Measurements from ENCODE around the gene TMEM140. TPM values are rescaled to one million over a fixed set of nuclear protein-coding genes. Genes with fewer than 3 reads are reported as not detected.
"Not testable (repeated sequence)": the region's sequence is repeated elsewhere in the genome, so short reads cannot be mapped to it uniquely, and the experiment has no call there.

The TMEM140 gene
- total and polyA plus RNA-seq, 2 of the 13 experiments (the other 11 are each of a cell fraction or from before 2014, with no cell fraction given) = 9.2 to 21.7 TPM

GRCh38 chr7:135171581-135172291, 23.9 kb downstream of the TMEM140 start (continued):
- TF ChIP-seq, protein P1, sequence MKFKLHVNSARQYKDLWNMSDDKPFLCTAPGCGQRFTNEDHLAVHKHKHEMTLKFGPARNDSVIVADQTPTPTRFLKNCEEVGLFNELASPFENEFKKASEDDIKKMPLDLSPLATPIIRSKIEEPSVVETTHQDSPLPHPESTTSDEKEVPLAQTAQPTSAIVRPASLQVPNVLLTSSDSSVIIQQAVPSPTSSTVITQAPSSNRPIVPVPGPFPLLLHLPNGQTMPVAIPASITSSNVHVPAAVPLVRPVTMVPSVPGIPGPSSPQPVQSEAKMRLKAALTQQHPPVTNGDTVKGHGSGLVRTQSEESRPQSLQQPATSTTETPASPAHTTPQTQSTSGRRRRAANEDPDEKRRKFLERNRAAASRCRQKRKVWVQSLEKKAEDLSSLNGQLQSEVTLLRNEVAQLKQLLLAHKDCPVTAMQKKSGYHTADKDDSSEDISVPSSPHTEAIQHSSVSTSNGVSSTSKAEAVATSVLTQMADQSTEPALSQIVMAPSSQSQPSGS (CRISPR knock-in tag; IDR thresholded peaks at IDR 0.05) = peak; percentile 55; the same call in 1 of the 2 replicates
- TF ChIP-seq GFI1 (CRISPR knock-in tag; IDR thresholded peaks at IDR 0.05; ENCODE audit: borderline replicate concordance) (0 out of 2 replicates have a peak, but pooled peaks have one; percentile 37), ZNF792 (CRISPR knock-in tag; IDR thresholded peaks at IDR 0.05) (peak; percentile 42; the same call in 1 of the 2 replicates), ZSCAN20 (CRISPR knock-in tag; IDR thresholded peaks at IDR 0.05; ENCODE audit: borderline replicate concordance) (0 out of 2 replicates have a peak, but pooled peaks have one; percentile 16), ZNF280D (CRISPR knock-in tag; IDR thresholded peaks at IDR 0.05) (0 out of 2 replicates have a peak, but pooled peaks have one; percentile 36), FOXA3 (CRISPR knock-in tag; IDR thresholded peaks at IDR 0.05) (0 out of 2 replicates have a peak, but pooled peaks have one; percentile 2), SOX13 (CRISPR knock-in tag; conservative IDR thresholded peaks at IDR 0.05 in 1 of 2, IDR thresholded peaks at IDR 0.05 in 1 of 2) (0 out of 4 replicates have a peak, but pooled peaks of 1 of the 2 experiments have one; percentile 6), MIER3 (CRISPR knock-in tag; IDR thresholded peaks at IDR 0.05; ENCODE audit: borderline replicate concordance) (peak; percentile 47; the same call in 1 of the 2 replicates), ZSCAN9 (CRISPR knock-in tag; IDR thresholded peaks at IDR 0.05; ENCODE audit: borderline replicate concordance) (peak; percentile 32; the same call in 1 of the 2 replicates), ZNF512B (CRISPR knock-in tag; IDR thresholded peaks at IDR 0.05; ENCODE audit: borderline replicate concordance) (0 out of 2 replicates have a peak, but pooled peaks have one; percentile 44), PHF20 (CRISPR knock-in tag; IDR thresholded peaks at IDR 0.05) (peak; percentile 17; the same call in 1 of the 2 replicates), ZFX (CRISPR knock-in tag; IDR thresholded peaks at IDR 0.05; ENCODE audit: low read depth) (peak; percentile 50), NFYB (CRISPR knock-in tag; IDR thresholded peaks at IDR 0.05) (0 out of 2 replicates have a peak, but pooled peaks have one; percentile 30), ZNF143 (CRISPR knock-in tag; IDR thresholded peaks at IDR 0.05) (0 out of 2 replicates have a peak, but pooled peaks have one; percentile 23), ZGPAT (CRISPR knock-in tag; IDR thresholded peaks at IDR 0.05) (peak; percentile 59; the same call in 1 of the 2 replicates), KAT7 (CRISPR knock-in tag; IDR thresholded peaks at IDR 0.05; ENCODE audit: borderline replicate concordance) (peak; percentile 52; the same call in 1 of the 2 replicates), BRD4 (CRISPR knock-in tag; IDR thresholded peaks at IDR 0.05) (peak; percentile 81), ZNF160 (CRISPR knock-in tag; IDR thresholded peaks at IDR 0.05) (0 out of 2 replicates have a peak, but pooled peaks have one; percentile 14), FOXJ3 (CRISPR knock-in tag; IDR thresholded peaks at IDR 0.05; ENCODE audit: borderline replicate concordance) (peak; percentile 34; the same call in 1 of the 2 replicates)
- not testable (repeated sequence) for TF ChIP-seq SOX13 (IDR thresholded peaks at IDR 0.05)
